Measurements from ENCODE around the gene MAB21L4.
"Not testable (repeated sequence)": the region's sequence is repeated elsewhere in the genome, so short reads cannot be mapped to it uniquely, and the experiment has no call there.

MAB21L4 gene

DNA sequence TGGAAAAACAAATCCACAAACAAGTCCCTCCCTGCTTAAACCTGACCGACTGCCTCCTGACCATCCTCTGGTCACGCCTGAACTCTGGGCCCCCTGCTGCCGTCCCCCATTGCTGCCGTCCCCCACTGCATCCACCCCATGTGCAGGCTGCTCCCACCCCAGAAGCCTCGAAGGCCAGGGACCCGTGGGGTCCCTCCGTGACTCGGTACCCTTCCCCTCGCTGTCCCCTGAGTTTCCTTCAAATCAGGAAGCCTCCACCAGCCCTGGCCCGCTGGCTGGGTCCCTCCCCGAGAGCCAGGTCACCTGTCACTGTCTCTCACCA lies 45.2 kb downstream of the MAB21L4 start:
- FAIRE-seq: no peak
- TF ChIP-seq, protein P1, sequence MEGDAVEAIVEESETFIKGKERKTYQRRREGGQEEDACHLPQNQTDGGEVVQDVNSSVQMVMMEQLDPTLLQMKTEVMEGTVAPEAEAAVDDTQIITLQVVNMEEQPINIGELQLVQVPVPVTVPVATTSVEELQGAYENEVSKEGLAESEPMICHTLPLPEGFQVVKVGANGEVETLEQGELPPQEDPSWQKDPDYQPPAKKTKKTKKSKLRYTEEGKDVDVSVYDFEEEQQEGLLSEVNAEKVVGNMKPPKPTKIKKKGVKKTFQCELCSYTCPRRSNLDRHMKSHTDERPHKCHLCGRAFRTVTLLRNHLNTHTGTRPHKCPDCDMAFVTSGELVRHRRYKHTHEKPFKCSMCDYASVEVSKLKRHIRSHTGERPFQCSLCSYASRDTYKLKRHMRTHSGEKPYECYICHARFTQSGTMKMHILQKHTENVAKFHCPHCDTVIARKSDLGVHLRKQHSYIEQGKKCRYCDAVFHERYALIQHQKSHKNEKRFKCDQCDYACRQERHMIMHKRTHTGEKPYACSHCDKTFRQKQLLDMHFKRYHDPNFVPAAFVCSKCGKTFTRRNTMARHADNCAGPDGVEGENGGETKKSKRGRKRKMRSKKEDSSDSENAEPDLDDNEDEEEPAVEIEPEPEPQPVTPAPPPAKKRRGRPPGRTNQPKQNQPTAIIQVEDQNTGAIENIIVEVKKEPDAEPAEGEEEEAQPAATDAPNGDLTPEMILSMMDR (IDR thresholded peaks at IDR 0.05; ENCODE audit: insufficient read depth, missing control alignments): no peak
- DNase-seq (ENCODE audit: insufficient read length, low spot score): no peak

DNA sequence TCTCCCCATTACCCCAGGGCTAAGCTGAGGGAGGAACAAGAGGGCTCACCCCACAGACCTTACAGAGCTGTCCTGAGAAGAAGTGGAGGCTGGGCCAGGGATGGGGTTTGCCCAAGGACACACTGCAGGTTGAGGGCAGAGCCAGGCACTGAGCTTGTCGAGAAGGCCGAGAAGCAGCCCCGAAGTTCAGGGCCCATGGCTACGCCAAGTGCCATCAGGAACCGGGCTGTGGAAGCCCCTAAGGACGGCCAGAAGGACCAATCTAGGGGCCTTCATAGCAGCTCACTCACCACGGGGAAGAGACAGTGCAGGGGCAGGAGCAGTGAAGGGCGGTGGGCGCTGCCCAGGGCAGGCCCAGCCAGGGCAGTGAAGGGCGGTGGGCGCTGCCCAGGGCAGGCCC lies 45.9 kb downstream of the MAB21L4 start:
- DNase-seq (ENCODE audit: insufficient read length, low spot score) (no peak), FAIRE-seq (no peak)
- TF ChIP-seq, protein P1 (IDR thresholded peaks at IDR 0.05; ENCODE audit: insufficient read depth, missing control alignments): no peak

DNA sequence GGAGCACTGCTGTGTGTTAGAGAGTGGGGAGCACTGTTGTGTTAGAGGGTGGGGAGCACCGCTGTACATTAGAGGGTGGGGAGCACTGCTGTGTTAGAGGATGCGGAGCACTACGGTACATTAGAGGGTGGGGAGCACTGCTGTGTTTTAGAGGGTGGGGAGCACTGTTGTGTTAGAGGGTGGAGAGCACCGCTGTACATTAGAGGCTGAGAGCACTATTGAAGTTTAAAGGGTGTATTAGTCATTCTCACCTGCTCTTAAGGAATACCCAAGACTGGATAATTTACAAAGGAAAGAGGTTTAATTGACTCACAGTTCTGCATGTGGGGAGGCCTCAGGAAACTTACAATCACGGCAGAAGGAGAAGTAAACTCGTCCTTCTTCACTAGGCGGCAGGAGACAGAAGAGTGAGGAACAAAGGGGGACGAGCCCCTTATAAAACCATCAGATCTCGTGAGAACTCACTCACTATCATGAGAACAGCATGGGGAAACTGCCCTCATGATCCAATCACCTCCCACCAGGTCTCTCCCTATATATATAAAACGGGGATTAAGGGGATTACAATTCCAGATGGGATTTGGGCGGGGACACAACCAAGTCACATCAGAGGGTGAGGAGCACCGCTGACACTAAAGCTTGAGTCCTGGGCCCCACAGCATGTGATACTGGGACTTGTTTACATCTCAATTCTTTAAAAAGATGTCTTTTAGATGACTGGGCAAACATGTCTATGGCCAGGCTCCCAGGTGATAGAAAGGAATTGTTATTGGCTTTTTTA lies 46.9 kb downstream of the MAB21L4 start:
- FAIRE-seq (no peak), DNase-seq (ENCODE audit: insufficient read length, low spot score) (no peak)
- TF ChIP-seq, protein P1 (IDR thresholded peaks at IDR 0.05; ENCODE audit: insufficient read depth, missing control alignments): no peak

DNA sequence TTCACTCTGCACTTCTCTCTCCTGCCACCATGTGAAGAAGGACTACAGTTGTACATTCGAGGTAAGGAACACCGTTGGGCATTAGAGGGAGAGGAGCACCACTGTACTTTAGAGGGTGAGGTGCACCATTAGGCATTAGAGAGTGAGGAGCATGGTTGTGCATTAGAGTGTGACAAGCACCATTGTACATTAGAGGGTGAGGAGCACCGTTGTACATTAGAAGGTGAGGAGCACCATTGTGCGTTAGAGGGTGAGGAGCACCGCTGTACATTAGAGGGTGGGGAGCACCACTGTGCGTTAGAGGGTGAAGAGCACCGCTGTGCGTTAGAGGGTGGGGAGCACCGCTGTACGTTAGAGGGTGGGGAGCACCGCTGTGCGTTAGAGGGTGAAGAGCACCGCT lies 48.1 kb downstream of the MAB21L4 start:
- TF ChIP-seq, protein P1 (IDR thresholded peaks at IDR 0.05; ENCODE audit: insufficient read depth, missing control alignments): no peak
- DNase-seq (ENCODE audit: insufficient read length, low spot score) (no peak), FAIRE-seq (no peak)

DNA sequence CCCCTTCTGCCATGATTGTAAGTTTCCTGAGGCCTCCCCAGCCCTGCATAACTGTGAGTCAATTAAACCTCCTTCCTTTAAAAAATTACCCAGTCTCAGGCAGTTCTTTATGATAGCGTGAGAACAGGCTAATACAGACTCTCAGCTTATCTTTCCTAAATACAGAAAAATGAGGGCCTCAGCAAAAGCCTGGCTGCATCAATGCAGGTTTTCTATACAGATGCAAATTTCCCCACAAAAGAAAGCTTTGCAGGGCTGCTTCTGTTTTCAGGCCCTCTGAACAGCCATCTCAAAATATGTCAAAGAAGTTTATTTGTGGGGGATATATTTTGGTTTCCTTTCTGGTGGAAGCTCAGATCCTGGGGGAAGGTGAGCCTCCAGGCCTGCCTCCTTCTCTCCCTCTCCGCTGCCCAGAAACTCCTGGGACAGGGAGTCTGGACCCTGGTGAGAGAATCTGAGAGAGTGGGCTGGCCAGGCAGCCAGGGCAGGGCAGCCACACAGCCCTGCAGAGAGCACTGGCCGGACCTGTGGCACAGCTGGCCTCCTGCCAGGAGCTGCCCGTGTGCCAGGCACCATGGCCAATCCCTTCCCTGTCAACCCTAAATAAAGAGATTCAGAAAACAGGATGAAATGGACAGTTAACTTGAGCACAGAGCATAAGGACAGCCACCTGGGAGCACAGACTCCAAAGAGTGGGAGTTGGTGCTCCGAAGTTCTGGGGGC lies 48.9 kb downstream of the MAB21L4 start:
- DNase-seq (ENCODE audit: insufficient read length, low spot score): no peak
- FAIRE-seq: no peak
- TF ChIP-seq, protein P1 (IDR thresholded peaks at IDR 0.05; ENCODE audit: insufficient read depth, missing control alignments): no peak

DNA sequence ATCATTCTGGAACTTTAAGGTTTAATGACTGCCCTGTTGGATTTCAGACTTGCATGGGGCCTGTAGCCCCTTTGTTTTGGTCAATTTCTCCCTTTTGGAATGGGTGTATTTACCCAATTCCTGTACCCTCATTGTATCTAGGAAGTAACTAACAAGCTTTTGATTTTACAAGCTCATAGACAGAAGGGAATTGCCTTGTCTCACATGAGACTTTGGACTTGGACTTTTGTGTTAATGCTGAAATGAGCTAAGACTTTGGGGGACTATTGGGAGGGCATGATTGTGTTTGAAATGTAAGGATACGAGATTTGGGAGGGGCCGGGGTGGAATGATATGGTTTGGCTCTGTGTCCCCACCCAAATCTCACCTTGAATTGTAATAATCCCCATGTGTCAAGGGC lies 49.6 kb downstream of the MAB21L4 start:
- FAIRE-seq; DNase-seq (ENCODE audit: insufficient read length, low spot score): not testable (repeated sequence)

DNA sequence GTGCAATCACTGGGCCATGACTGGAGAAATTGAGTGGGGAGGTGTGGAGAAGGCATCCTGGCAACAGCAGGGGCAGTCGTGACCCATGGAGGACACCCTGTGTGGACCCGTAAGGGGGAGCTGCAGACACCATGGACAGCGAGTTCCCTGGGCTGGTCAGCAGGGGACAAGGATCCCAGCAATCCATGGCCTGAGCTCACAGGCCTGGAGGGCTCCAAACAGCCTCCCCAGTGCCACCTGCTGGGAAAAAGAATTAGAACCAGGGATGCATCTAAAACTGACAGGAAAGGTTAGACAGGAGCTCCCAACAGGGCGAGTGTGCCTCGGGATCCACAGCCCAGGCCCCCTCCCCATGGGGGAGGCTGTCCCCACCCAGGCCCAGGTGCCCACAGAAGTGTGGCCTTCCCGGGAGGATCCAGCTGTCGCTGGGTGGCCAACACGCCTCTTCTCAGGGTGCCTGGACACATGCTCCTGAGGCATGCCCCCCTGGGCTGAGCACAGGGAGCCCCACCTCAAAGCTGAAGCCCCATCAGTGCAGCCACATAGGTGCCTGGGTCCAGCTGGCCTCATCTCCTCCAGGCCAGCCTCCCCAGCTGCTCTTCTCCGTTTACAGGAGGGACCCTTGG lies 55.4 kb downstream of the MAB21L4 start:
- TF ChIP-seq, protein P1 (IDR thresholded peaks at IDR 0.05; ENCODE audit: insufficient read depth, missing control alignments): peak; percentile 55
- FAIRE-seq (no peak), DNase-seq (ENCODE audit: insufficient read length, low spot score) (peak; percentile 86)

Data from D721Med (cell line).